Liver (tissue), 3 donors: ENCODE measurements around the gene KXD1.

Experiments used
- CTCF ChIP-seq: fragments of 150-350 bp; IDR thresholded peaks from 2 replicates; pipeline ENCODE4 v1.5.1; 2017; ENCODE audit warnings: improper control_type of control experiment, low read depth, low read length; ENCODE audit not compliant: missing input control
- HNF4G ChIP-seq: IDR thresholded peaks from 2 replicates; pipeline ENCODE4 v1.6.1; 2016; ENCODE audit warnings: antibody characterized with exemption
- RAD21 ChIP-seq, 2 donors: IDR thresholded peaks; 2 replicates each; pipeline ENCODE4 v1.6.1; 2016; ENCODE audit warnings: antibody characterized with exemption in 2 of 2, mild to moderate bottlenecking in 2 of 2
- TF ChIP-seq, protein P1 (sequence below): IDR thresholded peaks from 2 replicates; pipeline ENCODE4 v1.6.1; 2016; ENCODE audit warnings: antibody characterized with exemption
- donor health status: healthy.
- donor health status: healthy.

- TF ChIP-seq CTCF (no peak), RAD21 (IDR thresholded peaks at IDR 0.05) (no peak), HNF4G (no peak)
- TF ChIP-seq, protein P1, sequence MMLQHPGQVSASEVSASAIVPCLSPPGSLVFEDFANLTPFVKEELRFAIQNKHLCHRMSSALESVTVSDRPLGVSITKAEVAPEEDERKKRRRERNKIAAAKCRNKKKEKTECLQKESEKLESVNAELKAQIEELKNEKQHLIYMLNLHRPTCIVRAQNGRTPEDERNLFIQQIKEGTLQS = no peak
Measured at GRCh38 chr19:18543814-18544475, 13.7 kb upstream of the KXD1 start.
